SJSA1 (cell line): ENCODE results near the gene TRIM17. TPM values are rescaled to one million over a fixed set of nuclear protein-coding genes. Genes with fewer than 3 reads are reported as not detected.

Experiments used
- DNase-seq, 2 experiments: peaks; one replicate each; pipeline ENCODE4 v3.0.0-alpha.2; 2015 to 2020; ENCODE audit warnings: low spot score in 2 of 2, low read depth in 1 of 2
- H3K27ac ChIP-seq: fragments of 250-450 bp; sonication (Bioruptor Pico); 2 replicates; pipeline ENCODE4 v1.5.1; 2020; ENCODE audit warnings: mild to moderate bottlenecking, moderate library complexity
- H3K27me3 ChIP-seq: fragments of 250-450 bp; sonication (Bioruptor Pico); replicated peaks from 2 replicates; pipeline ENCODE4 v1.5.1; 2020; ENCODE audit warnings: mild to moderate bottlenecking, moderate library complexity
- H3K36me3 ChIP-seq: fragments of 250-450 bp; sonication (Bioruptor Pico); 2 replicates; pipeline ENCODE4 v1.5.1; 2020; ENCODE audit warnings: mild to moderate bottlenecking
- H3K4me1 ChIP-seq: fragments of 250-450 bp; sonication (Bioruptor Pico); replicated peaks from 2 replicates; pipeline ENCODE4 v1.6.1; 2021; ENCODE audit warnings: mild to moderate bottlenecking
- H3K4me3 ChIP-seq: fragments of 250-450 bp; sonication (Bioruptor Pico); 2 replicates; pipeline ENCODE4 v1.5.1; 2020; ENCODE audit warnings: mild to moderate bottlenecking
- H3K9me3 ChIP-seq: fragments of 250-450 bp; sonication (Bioruptor Pico); replicated peaks from 2 replicates; pipeline ENCODE4 v1.5.1; 2020; ENCODE audit warnings: mild to moderate bottlenecking
- total RNA-seq: library from RNA; depleted of rRNA; stranded (reverse); fragments of >200 nt; shearing (Covaris generic); gene quantifications from 2 replicates; pipeline ENCODE4 v1.2.3, GENCODE V29; 2014

TRIM17 gene
- total RNA-seq, 1 experiment from 2014 or later: not detected

DNA sequence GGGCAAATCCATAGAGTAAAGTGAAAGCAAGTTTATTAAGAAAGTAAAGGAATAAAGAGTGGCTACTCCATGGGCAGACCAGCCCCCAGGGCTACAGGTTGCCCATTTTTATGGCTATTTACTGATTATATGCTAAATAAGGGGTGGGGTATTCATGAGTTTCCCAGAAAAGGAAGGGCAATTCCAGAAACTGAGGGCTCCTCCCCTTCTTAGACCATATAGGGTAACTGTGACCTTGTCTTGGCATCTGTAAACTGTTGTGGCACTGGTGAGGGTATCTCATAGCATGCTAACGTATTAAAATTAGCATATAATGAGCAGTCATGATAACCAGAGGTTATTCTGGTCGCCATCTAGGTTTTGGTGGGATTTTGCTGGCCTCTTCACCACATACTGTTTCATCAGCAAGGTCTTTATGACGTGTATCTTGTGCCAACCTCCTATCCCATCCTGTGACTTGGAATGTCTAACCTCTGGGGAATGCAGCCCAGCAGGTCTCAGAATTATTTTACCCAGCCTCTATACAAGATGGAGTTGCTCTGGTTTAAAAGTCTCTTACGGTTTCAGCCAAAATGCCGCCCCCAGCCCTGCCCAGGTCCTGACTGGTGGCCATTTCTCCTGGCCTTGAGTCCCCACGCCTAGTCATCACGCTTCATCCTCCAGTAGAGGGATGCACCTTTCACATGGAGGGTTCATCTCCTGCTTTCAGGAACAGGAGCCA is 982 bp upstream of the TRIM17 start:
- H3K36me3 ChIP-seq: no peaks in the 10 kb centered on the region
- no peak for DNase-seq
- no peak overlapping the region for H3K4me3 ChIP-seq
- H3K4me1 ChIP-seq: no peaks in the 10 kb centered on the region
- H3K27me3 ChIP-seq: peaks cover 17% of the 10 kb centered on the region
- H3K27ac ChIP-seq: no peak overlapping the region
- no peaks in the 10 kb centered on the region for H3K9me3 ChIP-seq

DNA sequence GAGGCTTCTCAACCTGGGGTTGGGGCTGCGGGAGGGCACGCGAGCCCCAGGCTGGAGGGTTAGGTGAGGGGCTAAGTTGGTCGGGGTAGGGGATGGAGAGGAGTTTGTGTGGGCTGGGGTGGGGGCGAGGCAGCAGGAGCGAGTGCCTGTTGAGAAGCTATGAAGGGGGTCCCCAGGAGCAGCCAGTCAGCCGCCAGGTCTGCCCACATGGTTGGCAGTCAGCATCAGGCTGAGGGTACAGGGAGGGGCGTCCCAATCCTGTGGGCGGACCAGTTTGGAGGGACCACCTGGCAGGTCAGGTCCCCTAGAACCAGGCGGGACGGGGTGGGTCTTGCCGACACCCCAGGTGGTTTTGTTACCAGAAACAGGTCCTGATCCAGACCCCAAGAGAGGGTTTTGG is 400 bp upstream of the TRIM17 start:
- no peak overlapping the region for H3K4me3 ChIP-seq
- H3K36me3 ChIP-seq: no peaks in the 10 kb centered on the region
- no peak overlapping the region for H3K27ac ChIP-seq

DNA sequence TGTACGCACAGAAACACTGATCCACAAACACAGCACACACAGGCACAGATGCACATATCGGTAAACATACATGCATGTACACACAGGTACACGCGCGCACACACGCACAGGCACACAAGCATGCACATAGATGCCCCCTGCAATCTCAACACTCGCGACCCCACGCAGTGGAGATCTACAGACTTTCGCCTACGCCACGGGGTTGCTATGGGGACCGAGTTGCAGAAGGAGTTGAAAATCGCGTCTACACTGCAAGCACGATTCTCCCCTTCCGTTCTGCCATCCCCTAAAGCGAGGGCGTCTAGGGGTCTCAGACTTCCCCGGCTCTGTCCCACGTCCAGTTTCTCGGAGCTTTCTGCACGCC is 826 bp downstream of the TRIM17 start:
- no peak overlapping the region for H3K27ac ChIP-seq
- H3K27me3 ChIP-seq: peaks cover 17% of the 10 kb centered on the region
- no peak for DNase-seq
- H3K9me3 ChIP-seq: no peaks in the 10 kb centered on the region
- no peaks in the 10 kb centered on the region for H3K36me3 ChIP-seq
- H3K4me1 ChIP-seq: no peaks in the 10 kb centered on the region
- H3K4me3 ChIP-seq: no peak overlapping the region

More for the DNA sequence above, 400 bp upstream of the TRIM17 start:
- DNase-seq: no peak
- Histone ChIP-seq H3K27me3 (peaks cover 17% of the 10 kb centered on the region), H3K9me3 (no peaks in the 10 kb centered on the region), H3K4me1 (no peaks in the 10 kb centered on the region)

- Histone ChIP-seq H3K4me3 (no peak overlapping the region), H3K9me3 (no peaks in the 10 kb centered on the region), H3K36me3 (no peaks in the 10 kb centered on the region), H3K27ac (no peak overlapping the region), H3K4me1 (no peaks in the 10 kb centered on the region), H3K27me3 (peaks cover 17% of the 10 kb centered on the region)
- no peak for DNase-seq
Observed at GRCh38 chr1:228415221-228415620, 1.4 kb downstream of the TRIM17 start.

DNA sequence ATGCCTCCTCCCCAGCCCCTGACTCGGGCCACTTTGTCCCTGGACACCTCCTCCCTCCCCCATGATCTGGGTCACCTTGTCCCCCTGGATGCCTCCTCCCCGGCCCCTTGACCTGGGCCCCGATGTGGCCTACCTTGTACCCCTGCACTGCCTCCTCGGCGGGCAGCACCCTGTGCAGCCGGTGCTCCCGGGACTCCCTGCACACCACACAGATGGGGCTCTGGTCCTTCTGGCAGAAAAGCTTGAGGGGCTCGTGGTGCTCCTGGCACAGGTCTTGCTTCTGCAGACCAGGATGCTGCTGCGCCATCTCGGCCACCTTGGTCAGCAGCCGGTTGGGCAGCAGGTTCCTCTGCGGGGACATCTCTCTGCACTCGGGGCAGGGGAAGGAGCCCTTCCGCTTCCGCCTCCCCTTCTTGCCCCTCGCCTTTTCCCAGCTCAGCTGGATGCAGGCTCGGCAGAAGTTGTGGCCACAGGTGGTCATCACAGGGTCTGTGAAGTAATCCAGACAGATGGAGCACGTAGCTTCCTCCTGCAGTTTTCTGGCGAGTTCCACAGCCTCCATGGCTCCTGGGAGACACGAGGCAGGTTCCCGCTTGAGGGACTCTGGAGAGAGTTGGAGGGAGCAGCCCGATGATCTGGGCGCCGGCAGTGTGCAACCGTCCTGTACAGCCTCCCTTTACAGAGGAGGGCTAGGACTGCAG is 2.0 kb downstream of the TRIM17 start:
- H3K9me3 ChIP-seq: no peaks in the 10 kb centered on the region
- no peaks in the 10 kb centered on the region for H3K36me3 ChIP-seq
- DNase-seq: no peak
- H3K27me3 ChIP-seq: peaks cover 17% of the 10 kb centered on the region
- H3K27ac ChIP-seq: no peak overlapping the region
- no peak overlapping the region for H3K4me3 ChIP-seq
- no peaks in the 10 kb centered on the region for H3K4me1 ChIP-seq

GRCh38 chr1:228413241-228414010 is 3.2 kb downstream of the TRIM17 start:
- Histone ChIP-seq H3K27me3 (peaks cover 17% of the 10 kb centered on the region), H3K9me3 (no peaks in the 10 kb centered on the region), H3K36me3 (0 out of 2 replicates have a peak, but pooled peaks cover 1% of the 10 kb centered on the region), H3K27ac (no peak overlapping the region), H3K4me3 (no peak overlapping the region), H3K4me1 (no peaks in the 10 kb centered on the region)
- DNase-seq: no peak

DNA sequence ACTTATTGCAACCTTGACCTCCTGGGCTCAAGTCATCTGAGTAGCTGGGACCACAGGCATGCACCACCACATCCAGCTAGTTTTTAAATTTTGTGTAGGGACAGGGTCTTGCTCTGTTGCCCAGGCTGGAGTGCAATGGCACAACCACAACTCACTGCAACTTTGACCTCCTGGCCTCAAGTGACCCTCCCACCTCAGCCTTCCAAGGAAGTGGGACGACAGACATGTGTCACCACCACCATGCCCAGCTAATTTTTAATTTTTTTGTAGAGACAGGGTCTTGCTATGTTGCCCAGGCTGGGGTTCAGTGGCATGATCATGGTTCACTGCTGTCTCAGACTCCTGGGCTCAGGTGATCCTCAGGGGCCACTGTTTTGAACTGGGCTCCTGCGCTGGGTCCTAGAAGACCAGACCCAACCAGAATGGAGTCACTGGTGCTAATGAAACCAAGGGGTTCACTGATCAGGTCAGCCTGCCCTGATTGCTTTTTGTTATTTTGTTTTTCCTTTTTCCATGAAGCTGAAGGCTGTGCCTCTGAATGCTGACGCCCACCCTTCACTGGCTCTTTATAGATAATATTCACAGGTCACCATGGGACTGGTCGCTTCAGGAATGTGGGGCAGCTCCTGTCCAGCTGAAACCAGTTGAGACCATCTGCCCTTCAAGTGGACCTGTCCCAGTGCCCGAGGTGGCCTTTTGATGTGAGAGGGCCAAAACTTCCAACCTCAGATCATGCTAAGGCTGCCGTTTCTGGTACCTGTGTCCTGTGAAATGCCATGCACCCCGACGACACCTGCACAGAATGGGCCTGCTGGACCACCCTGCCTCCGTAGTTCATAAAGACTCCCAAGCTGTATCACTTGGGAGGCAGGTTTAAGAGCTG is 4.9 kb downstream of the TRIM17 start:
- H3K27ac ChIP-seq: no peak overlapping the region
- no peak overlapping the region for H3K4me3 ChIP-seq
- H3K4me1 ChIP-seq: peaks cover 7% of the 10 kb centered on the region
- H3K9me3 ChIP-seq: no peaks in the 10 kb centered on the region
- no peak for DNase-seq
- peaks cover 10% of the 10 kb centered on the region; the same call in 1 of the 2 replicates for H3K27me3 ChIP-seq
- 0 out of 2 replicates have a peak, but pooled peaks cover 3% of the 10 kb centered on the region for H3K36me3 ChIP-seq

GRCh38 chr1:228411121-228411520 is 5.5 kb downstream of the TRIM17 start:
- no peak for DNase-seq
- Histone ChIP-seq H3K9me3 (peaks cover 5% of the 10 kb centered on the region; the same call in 1 of the 2 replicates), H3K4me1 (peaks cover 7% of the 10 kb centered on the region), H3K4me3 (no peak overlapping the region), H3K36me3 (peaks cover 8% of the 10 kb centered on the region), H3K27ac (no peak overlapping the region), H3K27me3 (peaks cover 8% of the 10 kb centered on the region; the same call in 1 of the 2 replicates)

GRCh38 chr1:228410671-228411070 is 6.0 kb downstream of the TRIM17 start:
- DNase-seq: no peak
- peaks cover 5% of the 10 kb centered on the region; the same call in 1 of the 2 replicates for H3K9me3 ChIP-seq
- H3K36me3 ChIP-seq: peaks cover 8% of the 10 kb centered on the region
- no peak overlapping the region for H3K27ac ChIP-seq
- H3K4me3 ChIP-seq: no peak overlapping the region
- peaks cover 3% of the 10 kb centered on the region; the same call in 1 of the 2 replicates for H3K27me3 ChIP-seq
- peaks cover 7% of the 10 kb centered on the region for H3K4me1 ChIP-seq

- H3K9me3 ChIP-seq: peaks cover 5% of the 10 kb centered on the region; the same call in 1 of the 2 replicates
- peaks cover 8% of the 10 kb centered on the region for H3K36me3 ChIP-seq
- H3K4me3 ChIP-seq: no peak overlapping the region
- no peak for DNase-seq
- H3K27me3 ChIP-seq: no peaks in the 10 kb centered on the region
- H3K4me1 ChIP-seq: peaks cover 13% of the 10 kb centered on the region
- H3K27ac ChIP-seq: no peak overlapping the region
Observed at GRCh38 chr1:228410015-228410414, 6.6 kb downstream of the TRIM17 start.

GRCh38 chr1:228408869-228409805 is 7.5 kb downstream of the TRIM17 start:
- no peaks in the 10 kb centered on the region for H3K27me3 ChIP-seq
- no peak overlapping the region for H3K27ac ChIP-seq
- H3K9me3 ChIP-seq: peaks cover 5% of the 10 kb centered on the region; the same call in 1 of the 2 replicates
- peaks cover 10% of the 10 kb centered on the region for H3K36me3 ChIP-seq
- DNase-seq: no peak
- peaks cover 15% of the 10 kb centered on the region for H3K4me1 ChIP-seq
- no peak overlapping the region for H3K4me3 ChIP-seq
